Fibroblast of skin of right quadriceps (primary cell): ENCODE results near the gene IQGAP3.
"Not testable (repeated sequence)": the region's sequence is repeated elsewhere in the genome, so short reads cannot be mapped to it uniquely, and the experiment has no call there.

ENCODE experiments used
- DNase-seq: peaks from one replicate; pipeline ENCODE4 v3.0.0-alpha.2; 2013

IQGAP3 gene

DNA sequence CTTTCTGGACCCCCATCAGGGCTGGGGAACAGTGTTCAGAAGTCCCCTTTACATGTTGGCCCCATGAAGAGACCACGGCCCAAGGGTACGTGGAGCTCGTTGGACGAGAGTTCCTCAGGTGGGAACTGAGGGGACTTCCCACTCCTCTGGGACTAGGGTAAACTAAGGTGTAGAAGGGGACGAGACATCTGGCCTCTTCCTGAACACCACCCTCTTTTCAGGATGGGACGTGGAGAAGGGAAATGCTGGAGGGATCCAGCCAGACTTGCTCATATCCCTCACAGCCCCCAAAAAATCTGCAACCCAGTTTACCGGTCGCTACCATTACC is 21.3 kb upstream of the IQGAP3 start:
- DNase-seq, result no peak

DNA sequence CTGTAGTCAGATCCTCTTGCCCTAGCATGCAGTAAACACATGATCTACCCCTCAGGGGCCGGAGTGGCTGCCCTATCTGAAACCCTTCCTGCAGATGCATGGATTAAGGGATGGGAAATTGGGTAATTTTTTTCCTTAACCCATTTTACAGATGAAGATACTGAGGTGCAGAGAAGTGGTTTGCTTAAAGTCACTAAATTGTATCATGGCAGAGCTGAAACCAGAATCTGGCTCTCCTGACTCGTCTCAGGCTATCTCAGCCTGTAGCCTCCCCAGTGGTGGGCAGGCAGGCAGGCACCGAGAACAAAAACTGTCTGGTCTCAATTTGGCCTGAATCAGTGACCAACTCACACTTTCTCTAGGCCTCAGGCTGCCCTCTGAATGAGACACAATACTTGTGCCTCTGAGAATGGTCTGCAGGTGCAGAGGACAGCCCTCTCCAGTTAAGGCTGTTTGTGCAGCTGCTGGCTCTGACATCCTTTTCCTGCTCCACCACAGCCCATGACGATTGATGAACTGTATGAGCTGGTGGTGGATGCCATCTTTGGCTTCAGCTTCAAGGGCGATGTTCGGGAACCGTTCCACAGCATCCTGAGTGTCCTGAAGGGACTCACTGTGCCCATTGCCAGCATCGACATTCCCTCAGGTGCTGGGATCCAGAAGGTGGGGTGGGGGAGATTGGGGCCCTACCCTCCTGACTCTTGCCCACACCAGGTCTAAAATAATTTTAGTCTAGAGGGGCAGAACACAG is 20.7 kb upstream of the IQGAP3 start:
- no peak for DNase-seq

DNA sequence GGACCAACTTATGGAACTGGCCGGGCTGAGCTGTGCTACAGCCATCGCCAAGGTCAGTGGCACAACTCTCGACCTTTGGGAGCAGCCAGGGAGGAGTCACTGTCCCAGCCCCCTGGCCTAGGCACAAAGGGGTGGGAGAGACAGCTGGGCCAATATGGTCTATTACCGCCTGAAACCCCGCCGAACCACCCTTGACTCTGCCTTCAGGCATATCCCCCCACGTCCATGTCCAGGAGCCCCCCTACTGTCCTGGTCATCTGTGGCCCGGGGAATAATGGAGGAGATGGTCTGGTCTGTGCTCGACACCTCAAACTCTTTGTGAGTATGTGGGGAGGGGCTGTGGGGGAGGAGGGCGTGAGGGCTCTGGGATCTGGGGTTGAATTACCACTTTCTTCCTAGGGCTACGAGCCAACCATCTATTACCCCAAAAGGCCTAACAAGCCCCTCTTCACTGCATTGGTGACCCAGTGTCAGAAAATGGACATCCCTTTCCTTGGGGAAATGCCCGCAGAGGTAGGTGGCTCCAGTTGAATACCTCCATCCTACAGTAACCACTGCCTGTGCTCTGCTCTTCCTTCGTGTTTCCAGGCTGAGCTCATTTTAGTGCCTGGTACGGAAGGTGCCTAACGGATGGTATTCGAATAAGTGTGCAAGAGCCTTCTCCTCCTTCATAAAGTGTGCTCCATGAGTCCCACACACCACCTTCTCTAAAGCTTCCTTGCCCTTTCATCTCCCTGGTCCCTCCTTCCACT is 20.0 kb upstream of the IQGAP3 start:
- DNase-seq, result no peak

DNA sequence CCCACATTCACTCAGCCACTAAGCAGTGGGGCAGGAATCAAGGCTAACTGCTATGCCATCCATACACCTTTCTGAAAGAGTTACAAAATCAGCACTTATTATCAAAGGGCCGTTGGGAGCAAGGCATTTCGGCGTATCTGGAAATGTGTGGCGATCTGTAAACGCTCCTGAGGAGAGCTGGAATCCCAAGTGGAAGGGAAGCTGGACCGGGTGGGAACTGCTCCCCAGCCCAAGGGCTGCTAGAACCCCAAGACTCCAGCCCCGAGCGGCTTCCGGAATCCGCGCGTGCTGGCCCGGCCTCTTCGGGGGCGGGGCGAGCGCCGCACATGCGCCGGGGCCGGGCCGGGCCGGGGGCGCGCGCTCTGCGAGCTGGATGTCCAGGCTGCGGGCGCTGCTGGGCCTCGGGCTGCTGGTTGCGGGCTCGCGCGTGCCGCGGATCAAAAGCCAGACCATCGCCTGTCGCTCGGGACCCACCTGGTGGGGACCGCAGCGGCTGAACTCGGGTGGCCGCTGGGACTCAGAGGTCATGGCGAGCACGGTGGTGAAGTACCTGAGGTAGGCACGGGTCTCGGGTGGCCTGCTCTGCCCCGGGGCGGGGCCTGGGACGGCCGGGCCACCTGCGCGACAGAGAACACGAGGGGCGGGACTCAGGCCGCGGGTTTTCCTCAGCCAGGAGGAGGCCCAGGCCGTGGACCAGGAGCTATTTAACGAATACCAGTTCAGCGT is 19.2 kb upstream of the IQGAP3 start, which contains the start of gene NAXE:
NAXE (plus strand) TSS at position 345 of the 726 bp plus-strand sequence; CDS start at position 374, 29 bp downstream.
- peak; percentile 58 for DNase-seq

DNA sequence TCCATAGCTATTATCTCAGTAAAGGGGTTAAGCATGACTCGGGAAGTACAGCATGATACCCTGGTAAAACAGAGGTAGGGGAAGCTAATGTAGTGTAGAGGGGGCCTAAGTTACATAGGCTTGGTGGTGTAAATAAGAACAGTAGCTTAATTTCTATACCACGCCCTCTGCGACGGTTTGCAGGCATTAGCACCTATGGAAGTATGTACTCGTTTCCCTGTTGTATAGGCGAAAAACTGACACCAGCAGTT is 18.7 kb upstream of the IQGAP3 start:
- DNase-seq, result no peak

GRCh38 chr1:156590326-156591180 is 18.2 kb upstream of the IQGAP3 start:
- no peak for DNase-seq

GRCh38 chr1:156589546-156589945 is 17.2 kb upstream of the IQGAP3 start:
- DNase-seq, result no peak

DNA sequence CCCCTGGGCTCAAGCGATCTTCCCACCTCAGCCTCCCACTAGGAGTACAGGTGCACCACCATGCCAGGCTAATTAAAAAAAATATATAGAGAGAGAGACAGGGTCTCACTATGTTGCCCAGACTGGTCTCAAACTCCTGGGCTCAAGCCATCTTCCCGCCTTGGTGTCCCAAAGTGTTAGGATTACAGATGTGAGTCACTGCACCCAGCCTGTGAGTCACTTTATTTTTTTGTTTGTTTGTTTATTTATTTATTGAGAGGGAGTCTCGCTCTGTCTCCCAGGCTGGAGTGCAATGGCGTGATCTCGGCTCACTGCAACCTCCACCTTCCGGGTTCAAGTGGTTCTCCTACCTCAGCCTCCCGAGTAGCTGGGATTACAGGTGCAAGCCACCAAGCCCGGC is 15.6 kb upstream of the IQGAP3 start:
- DNase-seq, result not testable (repeated sequence)

DNA sequence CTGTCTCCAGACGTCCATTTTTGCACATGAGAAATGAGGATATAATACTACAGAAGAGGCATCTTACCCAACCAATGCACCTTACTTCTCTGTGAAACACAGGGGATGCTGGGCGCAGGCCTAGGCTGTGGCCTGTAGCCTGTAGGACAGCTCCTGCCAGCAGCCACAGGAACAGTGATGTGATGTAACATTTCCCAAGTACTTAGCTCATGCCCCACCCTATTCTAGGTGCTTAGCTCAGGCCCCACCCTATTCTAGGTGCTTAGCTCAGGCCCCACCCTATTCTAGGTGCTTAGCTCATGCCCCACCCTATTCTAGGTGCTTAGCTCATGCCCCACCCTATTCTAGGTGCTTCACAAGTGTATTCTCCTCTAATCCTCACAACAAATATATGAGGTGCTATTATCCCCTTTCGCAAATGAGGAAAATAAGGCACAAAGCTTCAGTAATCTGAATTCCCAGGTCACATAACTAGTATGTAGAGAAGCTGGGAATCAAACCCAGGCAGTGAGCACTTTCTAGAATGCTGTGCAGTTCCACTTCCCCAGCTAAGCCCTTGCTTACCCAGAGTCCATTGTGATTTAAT is 14.6 kb upstream of the IQGAP3 start:
- DNase-seq, result no peak

DNA sequence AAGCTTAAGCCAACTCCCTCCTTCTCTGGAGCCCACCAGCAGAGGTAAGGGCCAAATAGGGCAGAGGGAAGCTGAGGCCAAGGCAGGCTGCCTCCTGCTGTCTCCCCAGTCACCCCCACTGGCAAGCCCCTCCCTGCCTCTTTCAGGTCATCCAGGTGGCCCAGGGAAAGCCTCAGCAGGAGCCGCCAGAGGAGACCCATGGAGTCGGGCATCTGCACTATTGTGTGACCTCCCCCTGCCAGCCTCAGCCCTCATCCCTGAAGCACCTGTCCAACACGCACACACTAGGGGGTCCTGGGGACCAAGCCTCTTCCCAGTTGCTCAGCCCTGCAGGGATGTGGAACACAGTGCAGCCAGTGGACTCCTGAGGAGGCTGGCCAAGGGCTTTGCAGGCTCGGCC is 14.0 kb upstream of the IQGAP3 start:
- DNase-seq, result no peak

- no peak for DNase-seq
Measured at GRCh38 chr1:156584813-156585212, 12.4 kb upstream of the IQGAP3 start.

GRCh38 chr1:156583821-156584622 is 11.7 kb upstream of the IQGAP3 start:
- DNase-seq, result peak; percentile 71

GRCh38 chr1:156582388-156583017 is 10.1 kb upstream of the IQGAP3 start:
- DNase-seq, result no peak

GRCh38 chr1:156581661-156582387 is 9.5 kb upstream of the IQGAP3 start:
- DNase-seq, result no peak

DNA sequence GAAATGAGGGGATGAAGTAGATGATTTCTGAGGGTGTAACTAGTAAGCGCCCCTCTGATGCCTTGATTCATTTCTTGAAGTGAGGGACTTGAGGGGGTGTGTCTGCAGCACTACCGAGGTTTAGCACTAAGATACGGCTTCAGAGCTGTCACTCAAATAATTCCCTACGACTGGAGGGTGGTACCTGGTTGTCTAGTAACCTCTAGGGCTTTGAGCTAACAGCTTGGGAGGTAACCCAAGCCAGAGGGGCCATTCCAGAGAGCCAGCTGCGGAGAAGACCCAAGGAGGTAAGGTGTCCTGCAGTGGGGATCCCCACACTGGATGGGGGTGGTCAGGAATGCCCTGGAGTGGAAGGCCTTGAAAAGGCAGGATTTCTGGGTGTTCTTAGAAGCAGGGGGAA is 7.1 kb upstream of the IQGAP3 start, which contains the start of gene TTC24:
TTC24 (plus strand) TSS at position 252 of the 400 bp plus-strand sequence. CDS start 1,642 bp downstream, outside the sequence.
- DNase-seq, result no peak

DNA sequence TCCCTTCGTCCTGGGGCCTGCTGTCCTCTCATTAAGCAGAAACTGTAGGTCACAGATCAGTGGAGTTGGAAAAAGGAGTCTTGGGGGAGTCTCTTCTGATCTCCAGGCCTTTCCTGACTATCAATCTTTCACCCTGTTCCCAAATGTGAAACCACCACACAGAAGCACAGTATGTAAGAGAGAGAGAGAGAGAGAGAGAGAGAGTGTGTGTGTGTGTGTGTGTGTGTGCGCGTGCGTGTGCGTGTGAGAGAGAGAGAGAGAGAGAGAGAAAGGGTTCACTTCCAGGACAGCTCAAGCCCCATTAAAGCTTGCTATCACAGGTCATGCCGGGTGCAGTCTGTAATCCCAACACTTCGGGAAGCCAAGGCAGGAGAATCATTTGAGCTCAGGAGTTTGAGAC is 5.7 kb upstream of the IQGAP3 start:
- DNase-seq, result no peak

DNA sequence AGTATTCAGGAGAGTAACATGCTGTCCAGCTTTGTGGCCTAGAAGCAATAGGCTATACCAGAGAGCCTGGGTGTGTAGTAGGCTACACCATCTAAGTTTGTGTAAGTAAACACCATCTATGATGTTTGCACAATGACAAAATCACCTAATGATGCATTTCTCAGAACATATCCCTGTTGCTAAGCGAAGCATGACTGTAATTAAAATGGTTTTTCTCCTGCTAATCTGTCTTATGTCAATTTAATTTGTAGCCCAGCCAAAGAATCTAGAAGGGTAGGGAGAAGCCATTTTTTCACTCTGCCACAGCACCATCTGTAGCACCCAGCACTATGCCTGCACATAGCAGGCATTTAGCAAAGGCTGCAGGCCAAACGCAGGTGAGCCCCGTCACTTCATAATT is 5.2 kb upstream of the IQGAP3 start:
- DNase-seq, result no peak

DNA sequence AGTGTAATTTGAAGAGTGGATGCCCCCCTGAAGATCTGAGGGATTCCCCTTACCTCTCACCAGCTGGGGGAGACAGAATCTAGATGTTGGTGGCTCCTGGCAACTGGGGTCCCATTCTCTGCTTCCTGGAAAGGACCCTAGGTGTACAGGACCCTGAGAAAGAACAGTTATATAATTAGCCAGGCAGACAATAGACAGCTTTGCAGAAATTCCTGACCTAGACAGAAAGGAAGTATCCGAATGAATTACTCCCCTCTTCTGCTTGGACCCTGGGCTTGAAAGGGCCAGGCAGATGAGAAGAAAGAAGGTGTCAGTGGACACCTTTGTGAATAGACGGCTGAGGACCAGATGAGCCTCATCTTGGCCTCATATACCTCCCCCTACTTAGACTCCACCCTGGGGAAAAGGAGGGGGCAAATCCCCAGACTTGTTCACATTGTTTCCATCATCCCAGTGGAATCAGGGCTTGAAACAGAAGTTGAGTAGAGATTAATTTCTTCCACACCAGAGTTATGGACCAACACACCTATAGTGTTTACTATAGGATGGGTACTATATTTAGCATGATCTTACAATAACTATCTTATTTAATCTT is 1.8 kb upstream of the IQGAP3 start:
- DNase-seq, result no peak

DNA sequence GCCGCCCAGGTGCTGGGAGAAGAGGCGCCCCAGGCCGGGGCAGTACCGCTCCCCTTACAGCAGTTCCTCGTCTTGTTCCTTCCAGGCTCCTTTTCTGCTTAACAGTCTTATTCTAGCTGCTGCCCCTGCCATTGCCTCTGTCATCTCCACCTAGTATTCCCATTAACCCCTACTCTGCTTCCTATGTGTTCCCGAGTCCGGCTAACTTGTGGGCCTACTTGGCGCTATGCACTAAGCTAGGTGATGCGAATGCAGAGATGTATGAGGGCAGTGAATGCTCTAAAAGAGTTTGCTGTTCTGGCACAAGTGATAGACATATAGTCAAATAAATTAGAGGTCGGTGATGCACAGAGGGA is 276 bp upstream of the IQGAP3 start:
- DNase-seq, result no peak

DNA sequence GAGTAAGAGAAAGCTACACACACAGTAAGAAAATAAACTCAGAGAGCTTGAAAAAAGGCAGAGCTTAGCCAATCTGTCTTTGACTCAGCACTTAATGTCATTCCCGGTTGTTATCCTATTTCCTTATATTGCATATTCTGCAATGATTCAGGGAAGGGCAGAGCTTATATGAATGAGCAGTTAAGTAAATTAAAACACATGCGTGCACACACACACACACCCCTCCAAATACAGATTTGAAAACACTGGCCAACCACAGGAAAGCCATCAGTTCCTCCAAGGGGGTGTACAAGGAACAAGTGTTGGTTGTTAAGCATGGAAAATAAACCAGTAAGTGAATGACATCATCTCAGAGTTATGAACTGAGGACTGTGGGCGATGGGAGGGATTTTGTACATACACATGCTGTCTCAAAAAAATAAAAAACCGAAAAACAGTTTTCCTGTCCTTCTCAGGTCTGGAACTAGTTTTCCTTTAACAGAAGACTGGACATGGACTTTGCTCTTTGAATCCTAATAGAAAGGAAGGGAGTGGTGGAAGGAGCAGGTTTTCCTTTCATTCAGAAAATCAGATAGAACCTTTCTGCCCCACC is 1.0 kb downstream of the IQGAP3 start:
- DNase-seq, result peak; percentile 94
